H9 (cell line): ENCODE data around the gene STPG1. TPM values are rescaled to one million over a fixed set of nuclear protein-coding genes. Genes with fewer than 3 reads are reported as not detected.

Experiments used
- DNase-seq: peaks from one replicate; pipeline ENCODE4 v3.0.0-alpha.2; 2017
- H2AFZ ChIP-seq: one replicate; pipeline ENCODE4 v1.6.1; 2013; ENCODE audit warnings: mild to moderate bottlenecking, low read length, control low read depth, moderate library complexity
- H2AK5ac ChIP-seq: 2 replicates; pipeline ENCODE4 v1.6.1; 2013; ENCODE audit warnings: low read length, control low read depth, mixed read lengths; ENCODE audit not compliant: insufficient read length
- H2BK120ac ChIP-seq: one replicate; pipeline ENCODE4 v1.6.1; 2013; ENCODE audit warnings: low read depth, mild to moderate bottlenecking, low read length, control low read depth, inconsistent platforms; ENCODE audit not compliant: poor library complexity, severe bottlenecking
- H2BK12ac ChIP-seq: 2 replicates; pipeline ENCODE4 v1.6.1; 2013; ENCODE audit warnings: low read length, control low read depth, mixed read lengths, low read depth; ENCODE audit not compliant: insufficient read length
- H2BK15ac ChIP-seq: 2 replicates; pipeline ENCODE4 v1.6.1; 2013; ENCODE audit warnings: low read depth, low read length, control low read depth
- H2BK20ac ChIP-seq: one replicate; pipeline ENCODE4 v1.6.1; 2013; ENCODE audit warnings: low read depth, mild to moderate bottlenecking, low read length, control low read depth, inconsistent platforms; ENCODE audit not compliant: poor library complexity, severe bottlenecking
- H2BK5ac ChIP-seq: 2 replicates; pipeline ENCODE4 v1.6.1; 2013; ENCODE audit warnings: low read length, control low read depth, mixed read lengths; ENCODE audit not compliant: insufficient read length
- H3K14ac ChIP-seq: 2 replicates; pipeline ENCODE4 v1.6.1; 2013; ENCODE audit warnings: low read length, control low read depth; ENCODE audit not compliant: insufficient read depth
- H3K18ac ChIP-seq: 2 replicates; pipeline ENCODE4 v1.6.1; 2013; ENCODE audit warnings: low read depth, mild to moderate bottlenecking, mixed read lengths, low read length, control low read depth; ENCODE audit not compliant: insufficient read length
- H3K23ac ChIP-seq: 2 replicates; pipeline ENCODE4 v1.6.1; 2013; ENCODE audit warnings: low read length, control low read depth, mixed read lengths, low read depth; ENCODE audit not compliant: insufficient read length
- H3K23me2 ChIP-seq: 2 replicates; pipeline ENCODE4 v1.6.1; 2013; ENCODE audit warnings: low read depth, mild to moderate bottlenecking, mixed read lengths, low read length, control low read depth; ENCODE audit not compliant: insufficient read length, poor library complexity, severe bottlenecking
- H3K27ac ChIP-seq: 2 replicates; pipeline ENCODE4 v1.5.1; 2013; ENCODE audit warnings: low read length, control low read depth, mixed read lengths, low read depth; ENCODE audit not compliant: insufficient read length
- H3K27me3 ChIP-seq: 2 replicates; pipeline ENCODE4 v1.6.1; 2013; ENCODE audit warnings: low read length, control low read depth, inconsistent platforms; ENCODE audit not compliant: insufficient read depth
- H3K4ac ChIP-seq: 2 replicates; pipeline ENCODE4 v1.6.1; 2013; ENCODE audit warnings: low read depth, mild to moderate bottlenecking, control low read depth, inconsistent platforms, low read length, moderate library complexity
- H3K4me1 ChIP-seq: 2 replicates; pipeline ENCODE4 v1.6.1; 2013; ENCODE audit warnings: low read length, control low read depth, inconsistent platforms; ENCODE audit not compliant: insufficient read depth
- H3K4me2 ChIP-seq: 2 replicates; pipeline ENCODE4 v1.6.1; 2013; ENCODE audit warnings: low read length, control low read depth, mixed read lengths; ENCODE audit not compliant: insufficient read length, insufficient read depth
- H3K56ac ChIP-seq: 2 replicates; pipeline ENCODE4 v1.6.1; 2013; ENCODE audit warnings: low read depth, mild to moderate bottlenecking, mixed read lengths, low read length, control low read depth; ENCODE audit not compliant: insufficient read length
- H3K79me1 ChIP-seq: 2 replicates; pipeline ENCODE4 v1.6.1; 2013; ENCODE audit warnings: low read depth, mild to moderate bottlenecking, moderate library complexity, low read length, control low read depth, inconsistent platforms; ENCODE audit not compliant: insufficient read depth, poor library complexity, severe bottlenecking
- H3K79me2 ChIP-seq: 2 replicates; pipeline ENCODE4 v1.6.1; 2013; ENCODE audit warnings: low read length, control low read depth, inconsistent platforms; ENCODE audit not compliant: insufficient read depth
- H3K9ac ChIP-seq: 2 replicates; pipeline ENCODE4 v1.6.1; 2013; ENCODE audit warnings: low read length, control low read depth, mixed read lengths; ENCODE audit not compliant: insufficient read length; ENCODE audit errors: extremely low read depth
- H3K9me3 ChIP-seq: one replicate; pipeline ENCODE4 v1.6.1; 2013; ENCODE audit warnings: low read depth, low read length, inconsistent platforms; ENCODE audit not compliant: control insufficient read depth
- H3T11ph ChIP-seq: one replicate; pipeline ENCODE4 v1.6.1; 2013; ENCODE audit warnings: mild to moderate bottlenecking, low read length, control low read depth, inconsistent platforms
- H4K20me1 ChIP-seq: one replicate; pipeline ENCODE4 v1.6.1; 2013; ENCODE audit not compliant: control insufficient read depth, insufficient read length, insufficient read depth
- H4K5ac ChIP-seq: 2 replicates; pipeline ENCODE4 v1.6.1; 2013; ENCODE audit warnings: low read depth, mild to moderate bottlenecking, mixed read lengths, low read length, control low read depth; ENCODE audit not compliant: insufficient read length
- H4K8ac ChIP-seq: replicated peaks from 2 replicates; pipeline ENCODE4 v1.6.1; 2013; ENCODE audit warnings: low read length, control low read depth, mixed read lengths, low read depth; ENCODE audit not compliant: insufficient read length
- H4K91ac ChIP-seq: 2 replicates; pipeline ENCODE4 v1.6.1; 2013; ENCODE audit warnings: low read depth, mild to moderate bottlenecking, moderate library complexity, mixed read lengths, low read length, control low read depth; ENCODE audit not compliant: insufficient read length
- H3K27ac Mint-ChIP-seq, 3 experiments: 2 replicates in 2 of 3; 3 replicates in 1 of 3; pipeline ENCODE4 v1.8.0; 2020 to 2021; ENCODE audit warnings: mixed read lengths in 3 of 3, mild to moderate bottlenecking in 1 of 3, moderate library complexity in 1 of 3
- H3K27me3 Mint-ChIP-seq: 2 replicates; pipeline ENCODE4 v1.8.0; 2021; ENCODE audit warnings: low read depth, mild to moderate bottlenecking, moderate library complexity, mixed read lengths
- H3K36me3 Mint-ChIP-seq, 3 experiments: 2 replicates in 2 of 3; 3 replicates in 1 of 3; pipeline ENCODE4 v1.8.0; 2020 to 2021; ENCODE audit warnings: low read depth in 3 of 3, mixed read lengths in 3 of 3; ENCODE audit not compliant: insufficient read depth in 1 of 3
- H3K4me1 Mint-ChIP-seq, 2 experiments: 2 replicates each; pipeline ENCODE4 v1.8.0; 2020; ENCODE audit warnings: mixed read lengths in 2 of 2
- H3K4me3 Mint-ChIP-seq, 2 experiments: 2 replicates in 1 of 2; 3 replicates in 1 of 2; pipeline ENCODE4 v1.8.0; 2020 to 2021; ENCODE audit warnings: mild to moderate bottlenecking in 2 of 2, mixed read lengths in 2 of 2, moderate library complexity in 1 of 2
- H3K9me3 Mint-ChIP-seq, 2 experiments: 2 replicates in 1 of 2; 3 replicates in 1 of 2; pipeline ENCODE4 v1.8.0; 2020; ENCODE audit warnings: mild to moderate bottlenecking in 2 of 2, mixed read lengths in 2 of 2, moderate library complexity in 1 of 2
- CTCF ChIP-seq: fragments of 200-600 bp; sonication (generic); conservative IDR thresholded peaks from 3 replicates; pipeline ENCODE4 v1.8.0; 2021; ENCODE audit warnings: antibody characterized with exemption, mild to moderate bottlenecking
- WGBS: extraction: QIAGEN DNeasy Blood & Tissue Kit; methylation state at CpG from one replicate; pipeline ENCODE4 v1.1.7; 2013; ENCODE audit warnings: missing lambda C conversion rate, low lambda C conversion rate, mixed read lengths; ENCODE audit not compliant: insufficient read length; ENCODE audit errors: extremely low coverage; 5-methylcytosine and 5-hydroxymethylcytosine counted together
- total RNA-seq: library from RNA; stranded (reverse); gene quantifications from 2 replicates; pipeline ENCODE4 v1.2.1, GENCODE V29; 2021

STPG1 gene
- total RNA-seq, 1 experiment from 2014 or later: 8.3 TPM

GRCh38 chr1:24369801-24370200, 43.8 kb downstream of the STPG1 start:
- Mint-ChIP-seq H3K36me3 (peaks cover 0 to 6% (median 0%) of the 10 kb centered on the region in 3 experiments; a peak in 4 of 7 replicates), H3K4me3 (no peak overlapping the region), H3K27me3 (no peaks in the 10 kb centered on the region), H3K27ac (no peak overlapping the region), H3K9me3 (no peaks in the 10 kb centered on the region), H3K4me1 (peaks cover 13 to 22% of the 10 kb centered on the region in 2 experiments)
- Histone ChIP-seq H3K18ac (no peak overlapping the region), H4K20me1 (no peaks in the 10 kb centered on the region), H3K4me2 (no peak overlapping the region), H3K79me1 (no peaks in the 10 kb centered on the region), H2AFZ (no peak overlapping the region), H2BK5ac (no peak overlapping the region), H3K4ac (no peak overlapping the region), H2BK20ac (no peak overlapping the region), H3T11ph (no peak overlapping the region), H4K5ac (no peak overlapping the region), H3K9ac (no peak overlapping the region), H3K27me3 (no peaks in the 10 kb centered on the region), H3K79me2 (no peaks in the 10 kb centered on the region), H2AK5ac (no peak overlapping the region), H3K14ac (no peak overlapping the region), H4K91ac (no peak overlapping the region), H2BK12ac (no peak overlapping the region), H3K23me2 (no peaks in the 10 kb centered on the region), H2BK120ac (no peak overlapping the region), H4K8ac (no peak overlapping the region), H2BK15ac (no peak overlapping the region), H3K56ac (no peak overlapping the region), H3K9me3 (no peaks in the 10 kb centered on the region), H3K23ac (no peak overlapping the region), H3K4me1 (no peaks in the 10 kb centered on the region), H3K27ac (no peak overlapping the region)
- TF ChIP-seq CTCF: no peak
- DNase-seq: no peak
- no CpG with 5 or more reads among the region's 4 CpGs for WGBS
